ENCODE data around the gene PDE8A. TPM values are rescaled to one million over a fixed set of nuclear protein-coding genes. Genes with fewer than 3 reads are reported as not detected.

PDE8A gene
- total RNA-seq, 2 experiments from 2014 or later: 17.3 to 18.7 TPM

DNA sequence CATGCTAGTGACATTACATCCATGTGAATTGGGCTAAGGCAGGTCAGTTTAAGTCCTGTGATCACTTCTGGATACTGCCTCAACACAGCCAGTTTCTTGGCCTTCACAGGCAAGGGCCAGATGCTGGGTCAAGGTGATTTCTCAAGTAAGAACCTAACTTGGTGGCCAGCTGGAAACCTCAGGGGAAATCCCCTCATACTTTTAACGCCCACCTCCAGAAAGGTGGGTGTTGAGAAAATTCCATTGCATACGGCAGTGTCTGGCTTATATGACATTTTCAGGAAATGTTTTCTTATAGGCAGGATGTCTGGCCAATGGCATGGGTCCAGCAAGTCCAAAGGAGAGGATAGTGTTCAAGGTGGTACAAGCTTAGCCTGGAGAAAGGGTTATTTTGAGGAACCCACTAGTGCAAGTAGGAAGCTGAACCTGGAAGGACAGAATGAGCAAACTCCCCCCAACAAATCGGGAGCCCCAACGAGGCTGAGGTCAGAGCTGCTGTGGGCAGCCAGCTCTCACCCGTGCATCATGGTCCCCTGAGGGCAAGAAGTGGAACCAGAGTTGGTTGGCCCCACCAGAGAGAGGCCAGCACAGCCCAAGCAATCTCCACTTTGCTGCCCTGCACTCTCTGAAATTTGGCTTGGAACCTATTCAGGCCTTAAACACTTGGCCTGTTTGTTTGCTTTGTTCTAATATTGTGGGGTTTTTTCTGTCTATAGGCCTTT lies 135.4 kb downstream of the PDE8A start:
- H3K9me3 Mint-ChIP-seq: no peaks in the 10 kb centered on the region
- H3K4me1 Mint-ChIP-seq: peaks cover 20% of the 10 kb centered on the region
- H3K36me3 Mint-ChIP-seq: peaks cover 46% of the 10 kb centered on the region
- DNase-seq: no peak
- H3K27me3 Mint-ChIP-seq: no peaks in the 10 kb centered on the region
- H3K27ac Mint-ChIP-seq: peak overlapping the region; percentile 44
- no peak overlapping the region for H3K4me3 Mint-ChIP-seq

DNA sequence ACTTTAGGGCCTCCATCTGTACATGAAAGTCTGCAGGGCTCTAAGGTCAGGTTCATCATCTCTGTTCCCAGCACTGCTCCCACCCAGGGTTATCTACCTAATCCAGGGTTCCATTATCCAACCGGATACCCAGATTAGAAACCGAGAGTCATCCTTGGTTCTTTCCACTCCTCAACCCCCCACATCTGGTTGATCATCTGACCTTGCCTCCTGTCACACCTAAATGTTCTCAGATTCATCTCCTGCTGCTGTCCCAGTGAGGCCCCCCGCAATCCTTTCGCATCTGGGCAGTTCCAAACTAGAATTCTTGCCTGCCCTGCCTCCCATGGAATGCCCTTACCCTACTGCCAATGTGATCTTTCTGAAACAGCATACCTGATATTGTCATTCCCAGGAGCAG lies 136.5 kb downstream of the PDE8A start:
- H3K9me3 Mint-ChIP-seq: no peaks in the 10 kb centered on the region
- H3K4me1 Mint-ChIP-seq: peaks cover 20% of the 10 kb centered on the region
- no peak overlapping the region for H3K27ac Mint-ChIP-seq

DNA sequence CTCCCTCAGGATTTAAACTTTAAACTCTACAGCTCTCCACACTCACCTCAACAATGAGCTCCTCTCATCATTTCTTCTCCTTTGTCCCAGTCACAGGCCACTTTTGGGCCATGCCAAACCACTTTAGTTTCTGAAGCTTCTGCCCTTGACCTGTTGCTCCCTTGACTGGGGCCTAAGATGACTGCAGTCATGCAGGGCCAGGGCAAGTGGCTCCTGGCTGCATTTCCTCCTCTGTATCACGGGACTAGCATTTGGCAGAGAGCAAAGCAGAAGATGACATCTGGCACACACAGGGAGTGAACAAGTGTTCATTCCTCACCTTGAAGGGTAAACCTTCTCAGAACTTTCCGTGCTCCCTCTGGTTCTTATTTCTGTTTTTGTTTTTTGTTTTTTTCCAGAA lies 136.9 kb downstream of the PDE8A start:
- Mint-ChIP-seq H3K9me3 (no peaks in the 10 kb centered on the region), H3K4me3 (no peak overlapping the region), H3K4me1 (peaks cover 20% of the 10 kb centered on the region), H3K27me3 (no peaks in the 10 kb centered on the region), H3K27ac (no peak overlapping the region), H3K36me3 (peaks cover 44% of the 10 kb centered on the region)
- DNase-seq: no peak

More for the DNA sequence above, 136.5 kb downstream of the PDE8A start:
- H3K27me3 Mint-ChIP-seq: no peaks in the 10 kb centered on the region
- DNase-seq: no peak
- H3K36me3 Mint-ChIP-seq: peaks cover 47% of the 10 kb centered on the region
- no peak overlapping the region for H3K4me3 Mint-ChIP-seq

DNA sequence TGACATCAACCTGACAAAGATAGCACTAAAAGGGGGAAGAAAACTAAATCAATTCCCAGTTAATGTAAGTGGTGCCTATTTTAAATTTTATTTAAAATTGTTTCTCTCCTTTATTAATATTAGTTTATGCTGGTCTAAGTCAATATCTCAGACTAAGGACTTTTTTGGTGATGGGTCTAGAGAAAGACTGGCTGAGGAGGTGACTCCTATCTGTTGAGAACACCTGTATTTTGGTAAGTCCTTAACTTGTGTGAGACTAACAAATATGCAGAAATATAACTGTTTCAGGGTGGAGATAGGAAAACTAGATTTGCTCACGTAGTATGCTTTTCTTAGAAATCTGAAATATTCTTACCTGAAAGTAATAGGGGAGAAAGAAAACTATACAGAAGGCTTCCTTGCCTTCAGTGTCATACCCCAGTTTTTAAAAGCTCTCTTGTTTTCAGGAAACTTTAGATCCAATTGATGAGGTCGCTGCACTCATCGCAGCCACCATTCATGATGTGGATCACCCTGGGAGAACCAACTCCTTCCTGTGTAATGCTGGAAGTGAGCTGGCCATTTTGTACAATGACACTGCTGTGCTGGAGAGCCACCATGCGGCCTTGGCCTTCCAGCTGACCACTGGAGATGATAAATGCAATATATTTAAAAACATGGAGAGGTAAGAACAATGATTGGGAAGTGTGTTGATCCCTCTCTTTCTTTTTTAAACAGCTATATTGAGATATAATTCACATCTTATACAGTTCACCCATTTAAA lies 138.9 kb downstream of the PDE8A start:
- H3K4me1 Mint-ChIP-seq: peaks cover 20% of the 10 kb centered on the region
- no peak overlapping the region for H3K4me3 Mint-ChIP-seq
- H3K27me3 Mint-ChIP-seq: no peaks in the 10 kb centered on the region
- H3K36me3 Mint-ChIP-seq: peaks cover 36% of the 10 kb centered on the region
- H3K27ac Mint-ChIP-seq: no peak overlapping the region
- H3K9me3 Mint-ChIP-seq: no peaks in the 10 kb centered on the region
- no peak for DNase-seq

DNA sequence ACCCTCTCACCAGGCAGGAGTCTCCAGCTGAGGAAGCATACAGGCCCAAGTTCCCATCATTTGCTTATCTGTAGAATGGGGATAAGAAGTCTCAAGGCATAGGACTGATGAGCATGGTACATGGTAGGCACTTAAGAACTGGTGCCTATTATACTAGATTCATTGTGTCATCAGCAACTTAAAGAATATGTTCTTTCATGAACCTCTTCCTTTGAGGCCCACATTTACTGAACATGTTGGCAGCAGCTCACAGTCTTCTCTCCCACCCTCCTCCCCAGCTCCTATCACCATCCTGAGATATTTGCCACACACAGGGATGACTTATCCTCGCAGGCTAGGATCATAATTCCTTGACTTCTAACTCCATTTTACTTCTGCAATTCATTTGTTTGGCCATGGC lies 142.5 kb downstream of the PDE8A start:
- Mint-ChIP-seq H3K27ac (no peak overlapping the region), H3K4me1 (no peaks in the 10 kb centered on the region), H3K36me3 (peaks cover 33% of the 10 kb centered on the region), H3K4me3 (no peak overlapping the region), H3K27me3 (no peaks in the 10 kb centered on the region), H3K9me3 (no peaks in the 10 kb centered on the region)
- DNase-seq: no peak

DNA sequence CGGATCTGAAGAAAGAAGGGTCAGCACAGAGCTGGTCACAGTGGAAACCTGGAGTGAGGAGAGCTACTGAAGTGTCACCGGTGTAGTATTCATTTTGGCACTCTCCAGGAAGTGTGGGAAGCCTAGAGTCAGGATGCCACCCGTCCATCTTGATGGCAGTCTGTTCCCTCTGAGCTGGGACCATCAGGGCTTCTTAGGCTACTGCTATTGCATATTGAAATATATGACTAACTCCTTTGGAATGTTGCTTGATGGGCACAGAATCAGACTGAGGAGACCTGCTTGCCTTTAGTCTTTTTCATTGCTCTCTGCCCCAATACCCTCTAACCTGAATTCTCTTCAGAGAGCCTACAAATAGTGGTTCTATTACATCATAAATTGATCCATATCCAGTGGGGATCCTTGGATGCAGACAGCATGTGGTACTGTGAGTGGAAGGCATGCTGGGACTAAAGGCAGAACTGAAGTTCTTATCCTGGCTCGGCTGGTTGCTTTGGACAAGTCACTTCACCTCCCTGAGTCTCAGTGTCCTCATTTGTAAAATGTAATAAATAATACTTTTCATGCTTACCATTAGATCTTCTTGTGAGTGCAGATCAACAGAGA lies 143.5 kb downstream of the PDE8A start:
- H3K4me1 Mint-ChIP-seq: no peaks in the 10 kb centered on the region
- peaks cover 43% of the 10 kb centered on the region for H3K36me3 Mint-ChIP-seq
- no peak overlapping the region for H3K27ac Mint-ChIP-seq

DNA sequence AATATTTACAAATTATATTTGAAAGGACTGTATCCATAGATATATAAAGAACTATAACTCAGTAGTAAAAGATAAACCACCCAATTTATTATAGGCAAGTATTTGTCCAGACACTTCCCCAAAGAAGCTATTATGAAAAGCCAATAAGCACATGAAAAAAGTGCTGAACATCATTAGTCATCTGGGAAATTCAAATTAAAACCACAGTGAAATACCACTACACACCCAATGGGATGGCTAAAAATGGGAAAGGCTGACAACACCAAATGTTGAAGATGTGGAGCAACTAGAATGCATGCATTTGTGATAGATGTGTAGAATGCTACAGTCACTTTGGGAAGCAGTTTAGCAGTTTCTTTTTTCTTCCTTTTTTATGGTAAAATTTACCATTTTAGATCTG lies 147.0 kb downstream of the PDE8A start:
- H3K4me1 Mint-ChIP-seq: no peaks in the 10 kb centered on the region
- H3K27me3 Mint-ChIP-seq: no peaks in the 10 kb centered on the region
- no peak for DNase-seq
- H3K9me3 Mint-ChIP-seq: peaks cover 1% of the 10 kb centered on the region
- H3K27ac Mint-ChIP-seq: no peak overlapping the region
- H3K4me3 Mint-ChIP-seq: no peak overlapping the region
- H3K36me3 Mint-ChIP-seq: peaks cover 66% of the 10 kb centered on the region

More for the DNA sequence above, 143.5 kb downstream of the PDE8A start:
- H3K27me3 Mint-ChIP-seq: no peaks in the 10 kb centered on the region
- H3K4me3 Mint-ChIP-seq: no peak overlapping the region
- no peak for DNase-seq
- H3K9me3 Mint-ChIP-seq: no peaks in the 10 kb centered on the region

DNA sequence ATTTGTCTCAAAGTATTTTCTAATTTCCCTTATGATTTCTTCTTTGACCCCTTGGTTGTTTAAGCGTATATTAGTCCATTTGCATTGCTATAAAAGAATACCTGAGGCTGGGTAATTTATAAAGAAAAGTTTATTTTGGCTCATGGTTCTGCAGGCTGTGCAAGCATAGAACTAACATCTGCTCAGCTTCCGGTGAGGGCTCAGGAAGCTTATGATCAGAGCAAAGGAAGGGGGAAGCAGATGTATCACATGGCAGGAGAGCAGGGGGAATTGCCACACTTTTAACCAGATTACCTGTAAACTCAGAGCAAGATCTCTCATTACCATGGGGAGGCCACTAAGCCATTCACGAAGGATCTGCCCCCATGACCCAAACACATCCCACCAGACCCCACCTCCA lies 148.2 kb downstream of the PDE8A start:
- H3K9me3 Mint-ChIP-seq: peaks cover 1% of the 10 kb centered on the region
- DNase-seq: no peak
- no peak overlapping the region for H3K27ac Mint-ChIP-seq
- peaks cover 66% of the 10 kb centered on the region for H3K36me3 Mint-ChIP-seq
- no peaks in the 10 kb centered on the region for H3K4me1 Mint-ChIP-seq
- no peaks in the 10 kb centered on the region for H3K27me3 Mint-ChIP-seq
- no peak overlapping the region for H3K4me3 Mint-ChIP-seq

DNA sequence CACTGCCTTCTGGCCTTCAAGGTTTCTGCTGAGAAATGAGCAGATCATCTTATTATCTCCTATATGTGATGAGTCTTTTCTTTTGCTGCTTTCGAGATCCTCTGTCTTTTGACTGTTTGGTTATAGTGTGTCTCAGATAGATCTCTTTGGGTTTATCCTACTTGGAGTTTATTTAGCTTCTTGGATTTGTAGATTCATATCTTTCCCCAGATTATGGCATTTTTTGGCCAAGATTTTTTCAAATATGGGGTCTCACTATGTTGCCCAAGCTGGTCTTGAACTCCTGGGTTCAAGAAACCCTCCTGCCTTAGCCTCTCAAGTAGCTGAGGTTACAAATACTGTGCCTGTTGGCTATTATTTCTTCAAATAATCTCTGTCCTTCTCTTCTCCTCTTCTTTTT lies 150.3 kb downstream of the PDE8A start:
- DNase-seq: no peak
- H3K36me3 Mint-ChIP-seq: peaks cover 59% of the 10 kb centered on the region
- H3K27me3 Mint-ChIP-seq: no peaks in the 10 kb centered on the region
- H3K4me3 Mint-ChIP-seq: no peak overlapping the region
- no peaks in the 10 kb centered on the region for H3K4me1 Mint-ChIP-seq
- no peak overlapping the region for H3K27ac Mint-ChIP-seq
- peaks cover 1% of the 10 kb centered on the region for H3K9me3 Mint-ChIP-seq

DNA sequence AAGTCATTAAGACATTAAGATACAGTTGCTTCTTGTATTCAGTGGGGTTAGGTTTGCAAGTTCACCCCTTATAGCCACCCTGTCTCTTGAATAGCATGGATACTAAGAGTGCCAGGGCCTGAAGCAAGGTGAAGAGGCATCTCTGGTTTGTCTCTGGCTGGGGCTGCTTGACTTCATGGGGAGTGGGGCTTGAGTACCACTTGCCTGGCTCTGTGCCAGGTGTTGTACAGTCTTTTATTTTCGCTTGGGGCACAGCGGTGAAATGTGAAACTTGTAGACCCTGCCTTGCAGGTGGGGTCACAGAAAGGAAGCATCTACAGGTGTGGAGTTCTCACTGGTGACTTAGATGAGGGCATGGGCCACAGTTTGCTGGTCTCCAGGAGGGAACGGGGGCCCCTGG lies 152.1 kb downstream of the PDE8A start:
- H3K27me3 Mint-ChIP-seq: no peaks in the 10 kb centered on the region
- peaks cover 46% of the 10 kb centered on the region for H3K36me3 Mint-ChIP-seq
- no peaks in the 10 kb centered on the region for H3K4me1 Mint-ChIP-seq
- H3K27ac Mint-ChIP-seq: no peak overlapping the region
- H3K4me3 Mint-ChIP-seq: no peak overlapping the region
- peaks cover 1% of the 10 kb centered on the region for H3K9me3 Mint-ChIP-seq
- no peak for DNase-seq

DNA sequence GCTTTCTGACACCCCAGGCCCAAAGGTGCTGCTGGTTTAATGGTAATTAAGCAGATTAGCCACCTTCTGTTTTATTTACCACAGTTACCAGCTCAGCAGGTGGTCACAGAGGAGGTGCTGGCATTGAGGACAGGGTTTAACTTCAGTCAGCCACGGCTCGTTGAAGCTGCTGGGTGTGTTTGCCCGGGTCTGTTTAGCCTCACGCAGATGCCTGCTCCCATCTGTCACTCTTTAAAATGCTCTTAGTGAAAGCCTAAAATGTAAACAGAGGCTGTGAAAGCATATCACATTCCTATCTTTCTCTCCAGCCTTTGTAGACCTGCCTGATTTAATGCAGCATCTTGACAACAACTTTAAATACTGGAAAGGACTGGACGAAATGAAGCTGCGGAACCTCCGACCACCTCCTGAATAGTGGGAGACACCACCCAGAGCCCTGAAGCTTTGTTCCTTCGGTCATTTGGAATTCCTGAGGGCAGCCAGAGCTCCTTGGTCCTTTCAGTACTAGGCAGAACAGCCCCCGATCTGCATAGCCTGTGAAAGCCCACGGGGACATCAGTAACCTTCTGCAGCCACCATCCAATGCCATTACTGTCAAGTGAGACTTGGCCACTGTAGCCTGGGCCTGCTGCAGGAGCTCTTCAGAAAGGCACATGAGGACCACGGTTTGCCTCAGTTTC lies 156.0 kb downstream of the PDE8A start:
- peaks cover 13% of the 10 kb centered on the region for H3K36me3 Mint-ChIP-seq

DNA sequence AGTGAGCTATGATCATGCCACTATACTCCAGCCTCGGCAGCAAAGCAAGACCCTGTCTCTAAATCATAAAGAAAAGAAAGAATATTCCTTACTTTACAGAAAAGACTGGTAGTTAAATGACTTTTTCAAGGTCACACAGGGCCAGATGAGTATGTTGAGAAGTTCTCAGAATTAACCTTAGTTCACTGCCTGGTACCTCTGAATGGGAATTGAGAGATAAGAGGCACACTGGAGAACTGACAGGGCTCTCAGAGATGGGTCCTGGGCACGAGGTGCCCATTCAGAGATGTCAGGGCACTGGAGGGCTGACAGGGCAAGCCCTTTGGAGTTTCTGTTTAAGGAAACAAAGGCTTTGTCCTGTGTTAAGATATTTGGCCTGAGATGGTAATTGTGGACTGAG lies 157.7 kb downstream of the PDE8A start:
- no peaks in the 10 kb centered on the region for H3K27me3 Mint-ChIP-seq
- peaks cover 7% of the 10 kb centered on the region for H3K36me3 Mint-ChIP-seq
- no peaks in the 10 kb centered on the region for H3K9me3 Mint-ChIP-seq
- H3K27ac Mint-ChIP-seq: no peak overlapping the region
- no peak for DNase-seq
- no peak overlapping the region for H3K4me3 Mint-ChIP-seq
- peaks cover 3% of the 10 kb centered on the region for H3K4me1 Mint-ChIP-seq

More for the DNA sequence above, 156.0 kb downstream of the PDE8A start:
- Mint-ChIP-seq H3K27ac (no peak overlapping the region), H3K9me3 (peaks cover 1% of the 10 kb centered on the region), H3K4me1 (peaks cover 3% of the 10 kb centered on the region), H3K4me3 (no peak overlapping the region), H3K27me3 (no peaks in the 10 kb centered on the region)
- DNase-seq: no peak

DNA sequence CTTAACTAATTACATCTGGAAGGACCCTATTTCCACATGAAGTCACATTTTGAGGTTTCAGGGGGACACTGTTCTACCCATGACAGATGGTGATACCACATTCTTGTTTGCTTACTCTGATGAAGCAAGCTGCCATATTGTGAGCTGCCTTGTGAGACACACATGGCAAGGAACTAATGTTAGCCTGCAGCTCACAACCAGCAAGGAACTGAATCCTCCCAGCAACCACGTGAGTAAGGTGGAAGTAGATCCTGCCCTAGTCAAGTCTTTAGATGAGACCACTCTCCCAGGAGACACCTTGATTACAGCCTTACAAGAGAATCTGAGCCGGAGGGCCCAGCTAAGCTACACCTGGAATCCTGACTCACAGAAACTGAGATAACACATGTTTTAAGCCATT lies 160.1 kb downstream of the PDE8A start:
- H3K36me3 Mint-ChIP-seq: peaks cover 3% of the 10 kb centered on the region
- H3K9me3 Mint-ChIP-seq: no peaks in the 10 kb centered on the region
- no peak overlapping the region for H3K27ac Mint-ChIP-seq
- no peaks in the 10 kb centered on the region for H3K27me3 Mint-ChIP-seq
- peaks cover 3% of the 10 kb centered on the region for H3K4me1 Mint-ChIP-seq
- no peak overlapping the region for H3K4me3 Mint-ChIP-seq
- DNase-seq: no peak

DNA sequence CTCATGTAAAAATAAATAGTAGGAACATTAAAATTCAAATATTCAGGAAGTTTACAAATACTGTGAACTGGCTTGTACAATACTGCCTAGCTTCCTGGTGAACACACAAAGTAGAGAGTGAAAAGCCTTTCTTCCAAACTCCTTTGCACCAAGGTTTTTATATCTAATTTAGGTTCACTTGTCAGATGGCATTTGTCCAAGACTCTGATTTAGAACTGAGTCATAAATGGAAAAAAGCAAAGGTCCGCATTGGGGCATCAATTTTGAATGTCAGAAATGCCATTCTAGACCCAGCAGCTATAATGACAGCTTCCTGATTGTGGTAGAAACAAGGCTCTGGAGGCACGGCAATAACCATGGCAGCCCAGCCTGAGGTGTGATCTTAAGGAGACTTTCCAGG lies 160.7 kb downstream of the PDE8A start:
- H3K36me3 Mint-ChIP-seq: peaks cover 3% of the 10 kb centered on the region
- H3K27ac Mint-ChIP-seq: no peak overlapping the region
- H3K27me3 Mint-ChIP-seq: no peaks in the 10 kb centered on the region
- DNase-seq: no peak
- H3K4me1 Mint-ChIP-seq: peaks cover 3% of the 10 kb centered on the region
- no peak overlapping the region for H3K4me3 Mint-ChIP-seq
- H3K9me3 Mint-ChIP-seq: no peaks in the 10 kb centered on the region

DNA sequence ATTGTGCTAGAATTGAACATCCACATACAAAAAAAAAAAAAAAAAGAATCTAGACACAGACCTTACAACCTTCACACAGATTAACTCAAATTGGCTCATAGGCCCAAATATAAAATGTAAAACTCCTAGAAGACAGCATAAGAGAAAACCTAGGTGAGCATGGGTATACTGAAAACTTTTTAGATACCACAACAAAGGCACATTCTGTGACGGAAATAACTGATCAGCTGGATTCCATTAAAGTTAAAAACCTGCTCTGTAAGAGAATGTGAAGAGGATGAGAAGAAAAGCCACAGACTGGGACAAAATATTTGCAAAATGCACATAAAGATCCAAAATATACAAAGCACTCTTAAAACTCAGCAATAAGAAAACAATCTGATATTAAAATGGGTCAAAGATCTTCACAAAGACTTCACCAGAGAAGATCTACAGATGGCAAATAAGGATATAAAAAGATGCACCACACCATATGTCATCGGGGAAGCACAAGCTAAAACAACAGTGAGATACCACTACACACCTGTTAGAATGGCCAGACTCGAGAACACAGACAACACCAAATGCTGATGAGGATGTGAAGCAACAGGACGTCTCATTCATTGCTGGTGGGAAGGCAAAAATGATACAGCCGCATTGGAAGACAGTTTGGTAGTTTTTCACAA lies 167.9 kb downstream of the PDE8A start:
- Mint-ChIP-seq H3K36me3 (peaks cover 5% of the 10 kb centered on the region), H3K27me3 (no peaks in the 10 kb centered on the region), H3K4me1 (peaks cover 19% of the 10 kb centered on the region), H3K27ac (no peak overlapping the region), H3K9me3 (peaks cover 7% of the 10 kb centered on the region), H3K4me3 (no peak overlapping the region)
- no peak for DNase-seq
